ENCODE data around the gene ACTL7A.

DNA sequence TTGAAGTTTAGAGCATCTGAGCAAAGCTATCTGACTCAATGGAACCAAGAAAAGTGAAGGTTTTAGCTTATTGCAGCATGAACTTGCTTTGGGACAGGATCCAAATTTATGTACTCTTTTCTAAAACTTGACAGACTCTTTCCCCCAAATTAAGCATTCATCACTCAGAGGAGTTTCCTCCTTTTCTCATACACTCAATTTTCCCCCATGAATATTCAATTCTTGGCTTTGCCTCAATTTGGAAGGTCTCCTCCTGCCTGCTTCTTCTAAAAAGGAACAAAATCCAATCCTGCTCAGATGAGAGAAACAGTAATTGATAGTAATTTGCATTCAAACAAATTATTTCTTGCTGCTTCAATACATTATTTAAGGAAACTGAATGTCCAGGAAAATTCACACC is 5.0 kb downstream of the ACTL7A start:
- TF ChIP-seq, protein P1, sequence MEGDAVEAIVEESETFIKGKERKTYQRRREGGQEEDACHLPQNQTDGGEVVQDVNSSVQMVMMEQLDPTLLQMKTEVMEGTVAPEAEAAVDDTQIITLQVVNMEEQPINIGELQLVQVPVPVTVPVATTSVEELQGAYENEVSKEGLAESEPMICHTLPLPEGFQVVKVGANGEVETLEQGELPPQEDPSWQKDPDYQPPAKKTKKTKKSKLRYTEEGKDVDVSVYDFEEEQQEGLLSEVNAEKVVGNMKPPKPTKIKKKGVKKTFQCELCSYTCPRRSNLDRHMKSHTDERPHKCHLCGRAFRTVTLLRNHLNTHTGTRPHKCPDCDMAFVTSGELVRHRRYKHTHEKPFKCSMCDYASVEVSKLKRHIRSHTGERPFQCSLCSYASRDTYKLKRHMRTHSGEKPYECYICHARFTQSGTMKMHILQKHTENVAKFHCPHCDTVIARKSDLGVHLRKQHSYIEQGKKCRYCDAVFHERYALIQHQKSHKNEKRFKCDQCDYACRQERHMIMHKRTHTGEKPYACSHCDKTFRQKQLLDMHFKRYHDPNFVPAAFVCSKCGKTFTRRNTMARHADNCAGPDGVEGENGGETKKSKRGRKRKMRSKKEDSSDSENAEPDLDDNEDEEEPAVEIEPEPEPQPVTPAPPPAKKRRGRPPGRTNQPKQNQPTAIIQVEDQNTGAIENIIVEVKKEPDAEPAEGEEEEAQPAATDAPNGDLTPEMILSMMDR (IDR thresholded peaks at IDR 0.05; ENCODE audit: low read length): no peak
- TF ChIP-seq EZH2 (IDR thresholded peaks at IDR 0.05; ENCODE audit: borderline replicate concordance, low read length): no peak
